Measurements from ENCODE around the gene PRKRIP1. TPM values are rescaled to one million over a fixed set of nuclear protein-coding genes. Genes with fewer than 3 reads are reported as not detected.

The PRKRIP1 gene
- total RNA-seq, 1 donor from 2014 or later, result 30.1 TPM

GRCh38 chr7:102433219-102434038, 37.3 kb downstream of the PRKRIP1 start, which contains the start of gene ORAI2:
Gene ORAI2, plus strand, starts transcription at chr7:102433575. Its CDS starts 5,382 bp downstream, at chr7:102438957.
- TF ChIP-seq, protein P1, sequence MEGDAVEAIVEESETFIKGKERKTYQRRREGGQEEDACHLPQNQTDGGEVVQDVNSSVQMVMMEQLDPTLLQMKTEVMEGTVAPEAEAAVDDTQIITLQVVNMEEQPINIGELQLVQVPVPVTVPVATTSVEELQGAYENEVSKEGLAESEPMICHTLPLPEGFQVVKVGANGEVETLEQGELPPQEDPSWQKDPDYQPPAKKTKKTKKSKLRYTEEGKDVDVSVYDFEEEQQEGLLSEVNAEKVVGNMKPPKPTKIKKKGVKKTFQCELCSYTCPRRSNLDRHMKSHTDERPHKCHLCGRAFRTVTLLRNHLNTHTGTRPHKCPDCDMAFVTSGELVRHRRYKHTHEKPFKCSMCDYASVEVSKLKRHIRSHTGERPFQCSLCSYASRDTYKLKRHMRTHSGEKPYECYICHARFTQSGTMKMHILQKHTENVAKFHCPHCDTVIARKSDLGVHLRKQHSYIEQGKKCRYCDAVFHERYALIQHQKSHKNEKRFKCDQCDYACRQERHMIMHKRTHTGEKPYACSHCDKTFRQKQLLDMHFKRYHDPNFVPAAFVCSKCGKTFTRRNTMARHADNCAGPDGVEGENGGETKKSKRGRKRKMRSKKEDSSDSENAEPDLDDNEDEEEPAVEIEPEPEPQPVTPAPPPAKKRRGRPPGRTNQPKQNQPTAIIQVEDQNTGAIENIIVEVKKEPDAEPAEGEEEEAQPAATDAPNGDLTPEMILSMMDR (IDR thresholded peaks at IDR 0.05), result no peak
- peaks cover 3% of the 10 kb centered on the region for H3K36me3 Mint-ChIP-seq (ENCODE audit: unreplicated experiment)
- peak within 1 kb of the TSS; percentile 78 for H3K4me3 Mint-ChIP-seq (ENCODE audit: unreplicated experiment)
- peaks cover 20% of the 10 kb centered on the region for H3K4me1 Mint-ChIP-seq (ENCODE audit: unreplicated experiment)
- H3K27me3 Mint-ChIP-seq (ENCODE audit: unreplicated experiment), result no peaks in the 10 kb centered on the region
- peak; percentile 92 for DNase-seq (ENCODE audit: extremely low spot score, unreplicated experiment)
- no peaks in the 10 kb centered on the region for H3K9me3 Mint-ChIP-seq (ENCODE audit: unreplicated experiment)
- H3K27ac Mint-ChIP-seq (ENCODE audit: unreplicated experiment), result peak within 1 kb of the TSS; percentile 67

- Mint-ChIP-seq H3K9me3 (ENCODE audit: unreplicated experiment) (no peaks in the 10 kb centered on the region), H3K4me1 (ENCODE audit: unreplicated experiment) (peaks cover 20% of the 10 kb centered on the region), H3K27ac (ENCODE audit: unreplicated experiment) (peak overlapping the region; percentile 67), H3K4me3 (ENCODE audit: unreplicated experiment) (peak overlapping the region; percentile 78), H3K36me3 (ENCODE audit: unreplicated experiment) (peaks cover 3% of the 10 kb centered on the region), H3K27me3 (ENCODE audit: unreplicated experiment) (no peaks in the 10 kb centered on the region)
- TF ChIP-seq, protein P1 (IDR thresholded peaks at IDR 0.05), result no peak
- DNase-seq (ENCODE audit: extremely low spot score, unreplicated experiment), result no peak
Observed at GRCh38 chr7:102434039-102434486, 37.9 kb downstream of the PRKRIP1 start.

GRCh38 chr7:102436118-102436517, 40.0 kb downstream of the PRKRIP1 start:
- H3K27ac Mint-ChIP-seq (ENCODE audit: unreplicated experiment), result no peak overlapping the region

GRCh38 chr7:102439963-102440795, 44.0 kb downstream of the PRKRIP1 start:
- DNase-seq (ENCODE audit: extremely low spot score, unreplicated experiment), result no peak
- Mint-ChIP-seq H3K4me1 (ENCODE audit: unreplicated experiment) (peaks cover 9% of the 10 kb centered on the region), H3K27me3 (ENCODE audit: unreplicated experiment) (no peaks in the 10 kb centered on the region), H3K27ac (ENCODE audit: unreplicated experiment) (peak overlapping the region; percentile 76), H3K36me3 (ENCODE audit: unreplicated experiment) (peaks cover 7% of the 10 kb centered on the region), H3K9me3 (ENCODE audit: unreplicated experiment) (no peaks in the 10 kb centered on the region), H3K4me3 (ENCODE audit: unreplicated experiment) (no peak overlapping the region)
- TF ChIP-seq, protein P1 (IDR thresholded peaks at IDR 0.05), result no peak

More at GRCh38 chr7:102436118-102436517, 40.0 kb downstream of the PRKRIP1 start:
- no peaks in the 10 kb centered on the region for H3K9me3 Mint-ChIP-seq (ENCODE audit: unreplicated experiment)
- no peaks in the 10 kb centered on the region for H3K27me3 Mint-ChIP-seq (ENCODE audit: unreplicated experiment)
- peaks cover 3% of the 10 kb centered on the region for H3K36me3 Mint-ChIP-seq (ENCODE audit: unreplicated experiment)
- no peak for DNase-seq (ENCODE audit: extremely low spot score, unreplicated experiment)
- TF ChIP-seq, protein P1 (IDR thresholded peaks at IDR 0.05), result no peak
- no peak overlapping the region for H3K4me3 Mint-ChIP-seq (ENCODE audit: unreplicated experiment)
- peaks cover 22% of the 10 kb centered on the region for H3K4me1 Mint-ChIP-seq (ENCODE audit: unreplicated experiment)

Measured in osteocyte (in vitro differentiated cells).